H7 (cell line): ENCODE results near the gene RPS17. TPM values are rescaled to one million over a fixed set of nuclear protein-coding genes. Genes with fewer than 3 reads are reported as not detected.

Experiments used
- DNase-seq: peaks from one replicate; pipeline ENCODE4 v3.0.0; 2012
- H3K27me3 ChIP-seq: 2 replicates; pipeline ENCODE4 v1.6.0; 2011; ENCODE audit warnings: mild to moderate bottlenecking, low read length; ENCODE audit not compliant: control insufficient read depth, insufficient read depth
- H3K36me3 ChIP-seq: replicated peaks from 2 replicates; pipeline ENCODE4 v1.5.1; 2011; ENCODE audit warnings: low read length; ENCODE audit not compliant: control insufficient read depth, insufficient read depth
- H3K4me3 ChIP-seq: 2 replicates; pipeline ENCODE4 v1.5.1; 2011; ENCODE audit warnings: low read depth, mild to moderate bottlenecking, control low read depth, low read length, moderate library complexity; ENCODE audit not compliant: insufficient read depth
- total RNA-seq: library from RNA; depleted of rRNA; stranded (reverse); fragments of >200 nt; shearing (Covaris generic); gene quantifications from 2 replicates; pipeline ENCODE4 v1.2.3, GENCODE V29; 2014

Gene RPS17
- total RNA-seq, 1 experiment from 2014 or later: 2,542 TPM

GRCh38 chr15:82556315-82557035 is 16.2 kb upstream of the RPS17 start:
- Histone ChIP-seq H3K4me3 (no peak overlapping the region), H3K36me3 (no peaks in the 10 kb centered on the region), H3K27me3 (no peaks in the 10 kb centered on the region; the same call in 1 of the 2 replicates)
- no peak for DNase-seq

GRCh38 chr15:82554849-82555248 is 14.6 kb upstream of the RPS17 start:
- H3K36me3 ChIP-seq: no peaks in the 10 kb centered on the region
- no peaks in the 10 kb centered on the region; the same call in 1 of the 2 replicates for H3K27me3 ChIP-seq
- no peak for DNase-seq
- H3K4me3 ChIP-seq: no peak overlapping the region

- Histone ChIP-seq H3K4me3 (no peak overlapping the region), H3K27me3 (no peaks in the 10 kb centered on the region; the same call in 1 of the 2 replicates), H3K36me3 (no peaks in the 10 kb centered on the region)
- DNase-seq: no peak
Measured at GRCh38 chr15:82554351-82554750, 14.1 kb upstream of the RPS17 start.

- no peaks in the 10 kb centered on the region; the same call in 1 of the 2 replicates for H3K27me3 ChIP-seq
- H3K36me3 ChIP-seq: no peaks in the 10 kb centered on the region
- no peak for DNase-seq
- no peak overlapping the region for H3K4me3 ChIP-seq
Measured at GRCh38 chr15:82553846-82554245, 13.6 kb upstream of the RPS17 start.

GRCh38 chr15:82552861-82553260 is 12.6 kb upstream of the RPS17 start:
- no peak overlapping the region for H3K4me3 ChIP-seq
- H3K27me3 ChIP-seq: no peaks in the 10 kb centered on the region; the same call in 1 of the 2 replicates
- no peaks in the 10 kb centered on the region for H3K36me3 ChIP-seq
- DNase-seq: no peak

- no peaks in the 10 kb centered on the region; the same call in 1 of the 2 replicates for H3K27me3 ChIP-seq
- H3K4me3 ChIP-seq: no peak overlapping the region
- no peak for DNase-seq
- no peaks in the 10 kb centered on the region for H3K36me3 ChIP-seq
Measured at GRCh38 chr15:82551646-82552247, 11.5 kb upstream of the RPS17 start.

GRCh38 chr15:82549199-82549665 is 9.0 kb upstream of the RPS17 start:
- Histone ChIP-seq H3K4me3 (no peak overlapping the region), H3K27me3 (no peaks in the 10 kb centered on the region; the same call in 1 of the 2 replicates), H3K36me3 (no peaks in the 10 kb centered on the region)
- DNase-seq: no peak

- DNase-seq: no peak
- Histone ChIP-seq H3K4me3 (no peak overlapping the region), H3K27me3 (no peaks in the 10 kb centered on the region; the same call in 1 of the 2 replicates), H3K36me3 (no peaks in the 10 kb centered on the region)
Measured at GRCh38 chr15:82548700-82549099, 8.4 kb upstream of the RPS17 start.

GRCh38 chr15:82545478-82545877 is 5.2 kb upstream of the RPS17 start:
- no peaks in the 10 kb centered on the region; the same call in 1 of the 2 replicates for H3K27me3 ChIP-seq
- DNase-seq: no peak
- no peaks in the 10 kb centered on the region for H3K36me3 ChIP-seq
- H3K4me3 ChIP-seq: no peak overlapping the region

GRCh38 chr15:82545002-82545401 is 4.7 kb upstream of the RPS17 start:
- H3K27me3 ChIP-seq: no peaks in the 10 kb centered on the region; the same call in 1 of the 2 replicates
- no peak for DNase-seq
- H3K36me3 ChIP-seq: no peaks in the 10 kb centered on the region
- H3K4me3 ChIP-seq: no peak overlapping the region

GRCh38 chr15:82544431-82544830 is 4.2 kb upstream of the RPS17 start:
- Histone ChIP-seq H3K27me3 (no peaks in the 10 kb centered on the region; the same call in 1 of the 2 replicates), H3K36me3 (peaks cover 2% of the 10 kb centered on the region; the same call in 1 of the 2 replicates), H3K4me3 (no peak overlapping the region)
- no peak for DNase-seq

- no peak overlapping the region for H3K4me3 ChIP-seq
- peaks cover 10% of the 10 kb centered on the region for H3K36me3 ChIP-seq
- DNase-seq: peak; percentile 72
- H3K27me3 ChIP-seq: no peaks in the 10 kb centered on the region
Measured at GRCh38 chr15:82543160-82543559, 2.9 kb upstream of the RPS17 start.

GRCh38 chr15:82540984-82541431 is 751 bp upstream of the RPS17 start:
- Histone ChIP-seq H3K27me3 (no peaks in the 10 kb centered on the region), H3K36me3 (peaks cover 31% of the 10 kb centered on the region), H3K4me3 (peak overlapping the region; percentile 100)
- peak; percentile 72 for DNase-seq

- peak; percentile 51 for DNase-seq
- peak overlapping the region; percentile 100 for H3K4me3 ChIP-seq
- no peaks in the 10 kb centered on the region for H3K27me3 ChIP-seq
- H3K36me3 ChIP-seq: peaks cover 33% of the 10 kb centered on the region
Measured at GRCh38 chr15:82539691-82540054, 584 bp downstream of the RPS17 start.
